Thyroid gland (tissue), 4 donors: ENCODE data around the gene HPN.

ENCODE experiments used
- POLR2A ChIP-seq, 2 donors: fragments of 450-650 bp; IDR thresholded peaks; one replicate each; pipeline ENCODE4 v1.6.1; 2017; ENCODE audit warnings: antibody characterized with exemption in 2 of 2, mild to moderate bottlenecking in 2 of 2, moderate library complexity in 1 of 2
- TF ChIP-seq, protein P1 (sequence below), 6 experiments: fragments of 200-600 bp in 3 of 6; fragments of 450-650 bp in 3 of 6; sonication (generic) in 3 of 6; IDR thresholded peaks; one replicate each; pipeline ENCODE4 v1.5.1; 2016 to 2019; ENCODE audit warnings: antibody characterized with exemption in 6 of 6, mild to moderate bottlenecking in 2 of 6, inconsistent platforms in 1 of 6, moderate library complexity in 1 of 6

DNA sequence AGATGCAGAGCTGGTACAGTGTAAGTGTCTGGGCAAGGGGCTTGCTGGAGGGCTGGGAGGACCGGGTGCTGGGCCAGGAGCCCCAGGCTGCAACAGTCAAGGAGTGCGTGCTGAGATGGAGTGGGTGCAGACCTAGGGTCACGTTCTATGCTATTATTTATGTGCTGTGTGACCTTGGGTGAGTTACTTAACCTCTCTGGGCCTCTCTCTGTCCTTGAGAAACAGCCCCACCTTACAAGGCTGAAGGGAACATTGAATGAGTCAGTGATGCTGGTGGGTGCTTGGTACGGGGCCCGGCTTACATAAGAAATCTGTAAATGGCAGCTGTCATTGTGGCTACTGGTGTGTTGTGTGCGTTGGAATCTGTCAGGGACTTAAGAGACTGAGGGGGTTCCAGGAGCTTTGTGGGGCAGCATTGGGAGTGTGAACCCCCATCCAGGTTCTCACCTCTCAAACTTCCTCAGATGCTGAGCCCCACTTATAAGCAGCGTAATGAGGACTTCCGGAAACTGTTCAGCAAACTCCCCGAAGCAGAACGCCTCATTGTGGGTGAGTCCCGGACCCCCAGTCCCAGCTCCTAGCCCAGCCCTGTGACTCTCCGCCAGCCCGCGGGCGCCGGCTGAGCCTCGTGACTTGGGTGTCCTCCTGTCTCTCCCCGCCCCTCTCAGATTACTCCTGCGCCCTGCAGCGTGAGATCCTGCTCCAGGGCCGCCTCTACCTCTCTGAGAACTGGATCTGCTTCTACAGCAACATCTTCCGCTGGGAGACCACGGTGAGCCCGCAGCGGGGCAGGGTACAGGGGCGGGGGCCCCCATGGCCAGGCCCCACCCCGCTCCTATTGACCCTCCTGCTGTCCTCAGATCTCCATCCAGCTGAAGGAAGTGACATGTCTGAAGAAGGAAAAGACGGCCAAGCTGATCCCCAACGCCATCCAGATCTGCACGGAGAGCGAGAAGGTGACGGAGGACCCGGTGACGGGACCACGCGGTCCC, 31.8 kb upstream of the HPN start:
- no peak for TF ChIP-seq POLR2A (IDR thresholded peaks at IDR 0.05)
- TF ChIP-seq, protein P1, sequence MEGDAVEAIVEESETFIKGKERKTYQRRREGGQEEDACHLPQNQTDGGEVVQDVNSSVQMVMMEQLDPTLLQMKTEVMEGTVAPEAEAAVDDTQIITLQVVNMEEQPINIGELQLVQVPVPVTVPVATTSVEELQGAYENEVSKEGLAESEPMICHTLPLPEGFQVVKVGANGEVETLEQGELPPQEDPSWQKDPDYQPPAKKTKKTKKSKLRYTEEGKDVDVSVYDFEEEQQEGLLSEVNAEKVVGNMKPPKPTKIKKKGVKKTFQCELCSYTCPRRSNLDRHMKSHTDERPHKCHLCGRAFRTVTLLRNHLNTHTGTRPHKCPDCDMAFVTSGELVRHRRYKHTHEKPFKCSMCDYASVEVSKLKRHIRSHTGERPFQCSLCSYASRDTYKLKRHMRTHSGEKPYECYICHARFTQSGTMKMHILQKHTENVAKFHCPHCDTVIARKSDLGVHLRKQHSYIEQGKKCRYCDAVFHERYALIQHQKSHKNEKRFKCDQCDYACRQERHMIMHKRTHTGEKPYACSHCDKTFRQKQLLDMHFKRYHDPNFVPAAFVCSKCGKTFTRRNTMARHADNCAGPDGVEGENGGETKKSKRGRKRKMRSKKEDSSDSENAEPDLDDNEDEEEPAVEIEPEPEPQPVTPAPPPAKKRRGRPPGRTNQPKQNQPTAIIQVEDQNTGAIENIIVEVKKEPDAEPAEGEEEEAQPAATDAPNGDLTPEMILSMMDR (IDR thresholded peaks at IDR 0.05): no peak
